ENCODE results near the gene SPON1.
"Not testable (repeated sequence)": the region's sequence is repeated elsewhere in the genome, so short reads cannot be mapped to it uniquely, and the experiment has no call there.

Gene SPON1

DNA sequence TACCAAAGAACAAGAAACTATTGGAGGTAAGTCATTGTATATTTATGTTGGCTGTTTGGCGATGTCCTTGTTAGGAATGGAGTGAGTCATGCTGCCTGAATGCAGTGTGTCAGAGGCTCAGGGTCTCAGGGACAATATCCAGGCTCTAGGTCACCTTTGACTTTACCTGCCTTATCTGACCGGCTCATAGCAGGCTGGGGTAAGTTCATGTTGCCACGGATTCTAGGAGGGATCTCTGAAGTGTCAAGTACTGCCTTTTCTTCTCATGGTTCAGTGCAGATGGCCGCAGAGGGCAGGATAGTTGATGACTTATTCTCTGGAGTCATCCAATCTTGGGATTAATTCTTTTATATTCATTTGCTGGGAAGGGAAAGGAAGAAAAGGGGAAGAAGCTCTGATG lies 53.2 kb downstream of the SPON1 start:
- TF ChIP-seq BHLHE40 (IDR thresholded peaks at IDR 0.05; ENCODE audit: borderline replicate concordance) (no peak), TARDBP (IDR thresholded peaks at IDR 0.05) (no peak)
- POLR2A ChIA-PET, result no interaction called here
- DNase-seq (ENCODE audit: extremely low spot score), result peak; percentile 15
- CTCF ChIA-PET, result no interaction called here

- TF ChIP-seq SUZ12 (IDR thresholded peaks at IDR 0.05), result no peak
- no peak for TF ChIP-seq SP1 (IDR thresholded peaks at IDR 0.05)
- no peak for DNase-seq (ENCODE audit: extremely low spot score)
- ChIA-PET CTCF (no interaction called here), POLR2A (no interaction called here)
Measured at GRCh38 chr11:14018441-14018840, 55.9 kb downstream of the SPON1 start.

GRCh38 chr11:14021738-14022137 lies 59.2 kb downstream of the SPON1 start:
- ChIA-PET CTCF (no interaction called here), POLR2A (no interaction called here)
- no peak for DNase-seq (ENCODE audit: extremely low spot score)
- TF ChIP-seq ELF4 (IDR thresholded peaks at IDR 0.05) (no peak), LEF1 (IDR thresholded peaks at IDR 0.05; ENCODE audit: borderline replicate concordance) (no peak), L3MBTL2 (conservative IDR thresholded peaks at IDR 0.05) (no peak)

DNA sequence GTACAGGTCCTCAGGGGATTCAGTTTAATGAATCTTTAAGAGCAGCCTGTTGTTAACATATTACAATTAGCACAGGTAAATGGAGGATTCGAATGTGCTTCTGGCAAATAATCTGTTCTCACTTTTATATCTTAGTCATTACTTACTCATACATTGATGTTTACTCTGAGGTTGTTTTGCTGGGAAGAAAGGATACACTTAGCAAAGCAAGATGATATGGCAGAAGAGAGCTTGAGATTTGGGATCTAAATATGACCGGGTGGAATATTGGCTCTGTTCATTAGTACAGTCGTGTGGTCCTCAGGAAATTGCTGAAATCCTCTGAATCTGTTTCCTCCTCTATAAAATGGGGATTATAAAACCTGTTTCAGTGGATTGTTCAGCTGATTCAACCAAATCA lies 59.7 kb downstream of the SPON1 start:
- ChIA-PET POLR2A (no interaction called here), CTCF (no interaction called here)
- no peak for DNase-seq (ENCODE audit: extremely low spot score)
- TF ChIP-seq ARNT (IDR thresholded peaks at IDR 0.05) (no peak), BHLHE40 (IDR thresholded peaks at IDR 0.05; ENCODE audit: borderline replicate concordance) (no peak), ZNF384 (IDR thresholded peaks at IDR 0.05) (no peak), CTBP1 (IDR thresholded peaks at IDR 0.05; ENCODE audit: borderline replicate concordance) (no peak), HDGF (IDR thresholded peaks at IDR 0.05; ENCODE audit: borderline replicate concordance) (no peak), NFRKB (IDR thresholded peaks at IDR 0.05) (no peak), TARDBP (IDR thresholded peaks at IDR 0.05) (no peak)

- CTCF ChIA-PET, result no interaction called here
- no peak for DNase-seq (ENCODE audit: extremely low spot score)
- POLR2A ChIA-PET, result no interaction called here
- TF ChIP-seq FOXA1 (IDR thresholded peaks at IDR 0.05), result no peak
- no peak for TF ChIP-seq L3MBTL2 (conservative IDR thresholded peaks at IDR 0.05)
- TF ChIP-seq TARDBP (IDR thresholded peaks at IDR 0.05), result no peak
- no peak for TF ChIP-seq FOXK2 (IDR thresholded peaks at IDR 0.05)
- no peak for TF ChIP-seq ARNT (IDR thresholded peaks at IDR 0.05)
- no peak for TF ChIP-seq FOXM1 (IDR thresholded peaks at IDR 0.05; ENCODE audit: borderline replicate concordance)
- TF ChIP-seq BHLHE40 (IDR thresholded peaks at IDR 0.05; ENCODE audit: borderline replicate concordance), result no peak
- TF ChIP-seq, protein P1, sequence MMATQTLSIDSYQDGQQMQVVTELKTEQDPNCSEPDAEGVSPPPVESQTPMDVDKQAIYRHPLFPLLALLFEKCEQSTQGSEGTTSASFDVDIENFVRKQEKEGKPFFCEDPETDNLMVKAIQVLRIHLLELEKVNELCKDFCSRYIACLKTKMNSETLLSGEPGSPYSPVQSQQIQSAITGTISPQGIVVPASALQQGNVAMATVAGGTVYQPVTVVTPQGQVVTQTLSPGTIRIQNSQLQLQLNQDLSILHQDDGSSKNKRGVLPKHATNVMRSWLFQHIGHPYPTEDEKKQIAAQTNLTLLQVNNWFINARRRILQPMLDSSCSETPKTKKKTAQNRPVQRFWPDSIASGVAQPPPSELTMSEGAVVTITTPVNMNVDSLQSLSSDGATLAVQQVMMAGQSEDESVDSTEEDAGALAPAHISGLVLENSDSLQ (IDR thresholded peaks at IDR 0.05), result no peak
- TF ChIP-seq SUZ12 (IDR thresholded peaks at IDR 0.05), result no peak
- TF ChIP-seq ELF4 (IDR thresholded peaks at IDR 0.05), result no peak
- TF ChIP-seq ZNF384 (IDR thresholded peaks at IDR 0.05), result no peak
Measured at GRCh38 chr11:14022821-14023220, 60.3 kb downstream of the SPON1 start.

GRCh38 chr11:14026961-14027360 lies 64.4 kb downstream of the SPON1 start:
- no peak for DNase-seq (ENCODE audit: extremely low spot score)
- TF ChIP-seq SUZ12 (IDR thresholded peaks at IDR 0.05), result no peak
- TF ChIP-seq HDGF (IDR thresholded peaks at IDR 0.05; ENCODE audit: borderline replicate concordance), result no peak
- no peak for TF ChIP-seq NFRKB (IDR thresholded peaks at IDR 0.05)
- TF ChIP-seq FOXA1 (IDR thresholded peaks at IDR 0.05), result no peak
- no peak for TF ChIP-seq ELF4 (IDR thresholded peaks at IDR 0.05)
- TF ChIP-seq FOXM1 (IDR thresholded peaks at IDR 0.05; ENCODE audit: borderline replicate concordance), result no peak
- CTCF ChIA-PET, result interaction anchor here (0.7 kb wide), 2 partner anchors 29 to 218 kb away, joined by 3 read pairs; no protein-coding TSS in a partner anchor
- POLR2A ChIA-PET, result no interaction called here

DNA sequence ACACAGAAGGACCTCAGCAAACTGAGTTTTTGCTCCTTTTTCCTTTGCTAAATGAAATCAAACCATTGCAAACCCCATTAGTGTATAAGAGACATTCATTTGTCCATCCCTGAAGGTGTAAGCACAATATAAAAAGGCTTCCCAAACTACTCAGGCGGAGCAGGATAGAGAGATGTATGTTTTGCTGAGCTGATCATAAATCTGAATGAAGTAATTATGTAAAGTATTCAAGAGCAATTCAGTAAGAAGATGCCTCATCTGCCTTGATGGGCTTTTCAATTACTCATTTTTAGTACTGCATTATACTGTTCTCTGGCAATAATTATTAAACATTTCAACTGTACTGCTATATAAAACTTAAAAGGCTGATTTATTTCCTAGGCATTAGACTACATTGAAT lies 65.0 kb downstream of the SPON1 start:
- no peak for DNase-seq (ENCODE audit: extremely low spot score)
- no peak for TF ChIP-seq LEF1 (IDR thresholded peaks at IDR 0.05; ENCODE audit: borderline replicate concordance)
- no peak for TF ChIP-seq FOXM1 (IDR thresholded peaks at IDR 0.05; ENCODE audit: borderline replicate concordance)
- no peak for TF ChIP-seq TARDBP (IDR thresholded peaks at IDR 0.05)
- TF ChIP-seq L3MBTL2 (conservative IDR thresholded peaks at IDR 0.05), result no peak
- no peak for TF ChIP-seq ARNT (IDR thresholded peaks at IDR 0.05)
- CTCF ChIA-PET, result no interaction called here

GRCh38 chr11:14029440-14029839 lies 66.9 kb downstream of the SPON1 start:
- ChIA-PET POLR2A (no interaction called here), CTCF (no interaction called here)
- DNase-seq (ENCODE audit: extremely low spot score), result no peak
- TF ChIP-seq ZNF384 (IDR thresholded peaks at IDR 0.05), result no peak
- no peak for TF ChIP-seq SP1 (IDR thresholded peaks at IDR 0.05)
- TF ChIP-seq FOXA1 (IDR thresholded peaks at IDR 0.05), result no peak
- no peak for TF ChIP-seq SUZ12 (IDR thresholded peaks at IDR 0.05)
- no peak for TF ChIP-seq HDGF (IDR thresholded peaks at IDR 0.05; ENCODE audit: borderline replicate concordance)
- TF ChIP-seq L3MBTL2 (conservative IDR thresholded peaks at IDR 0.05), result 0 out of 2 replicates have a peak, but pooled peaks have one; percentile 20

More for the DNA sequence above, 65.0 kb downstream of the SPON1 start:
- POLR2A ChIA-PET, result no interaction called here

DNA sequence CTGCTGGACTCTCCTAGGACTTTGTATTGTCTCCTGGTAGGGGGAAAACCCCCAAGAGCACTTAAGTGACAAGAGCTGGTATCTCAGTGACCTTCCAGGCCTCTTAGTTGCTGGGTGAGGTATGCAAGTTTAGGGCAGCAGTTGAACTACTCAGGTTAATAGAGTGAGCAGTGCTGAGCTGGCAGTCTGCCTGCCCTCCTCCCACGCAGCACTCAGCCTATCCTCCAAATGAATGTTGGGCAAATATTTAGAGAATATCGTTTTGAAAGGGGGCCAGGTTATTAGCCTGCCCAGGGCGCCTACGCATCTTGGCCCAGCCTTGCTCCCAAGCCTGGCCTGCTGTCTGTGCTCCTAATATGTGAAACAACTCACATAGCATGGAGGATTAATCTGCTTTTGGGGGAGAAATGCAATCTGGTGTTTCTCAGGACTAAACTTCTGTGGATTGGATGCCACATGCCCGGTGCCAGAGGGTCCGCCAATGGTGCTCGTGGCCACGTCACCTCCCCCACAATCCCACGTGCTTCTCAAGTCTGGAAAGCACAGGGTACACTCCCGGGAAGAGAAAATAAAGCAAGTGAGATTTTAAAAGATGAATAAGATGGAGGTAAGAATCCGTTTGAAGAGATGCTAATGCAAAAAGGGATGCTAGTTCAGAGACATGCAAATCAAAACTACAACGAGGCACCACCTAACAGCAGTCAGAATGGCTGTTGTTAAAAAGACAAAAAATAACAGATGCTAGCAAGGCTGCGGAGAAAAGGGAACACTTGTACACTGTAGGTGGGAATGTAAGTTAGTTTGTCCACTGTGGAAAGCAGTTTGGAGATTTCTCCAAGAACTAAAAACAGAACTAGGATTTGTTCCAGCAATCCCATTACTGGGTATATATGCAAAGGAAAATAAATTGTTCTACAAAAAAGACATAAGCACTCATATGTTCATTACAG lies 67.7 kb downstream of the SPON1 start:
- no peak for DNase-seq (ENCODE audit: extremely low spot score)
- TF ChIP-seq L3MBTL2 (conservative IDR thresholded peaks at IDR 0.05), result no peak
- no peak for TF ChIP-seq ELF4 (IDR thresholded peaks at IDR 0.05)
- no peak for TF ChIP-seq BHLHE40 (IDR thresholded peaks at IDR 0.05; ENCODE audit: borderline replicate concordance)
- no peak for TF ChIP-seq SP1 (IDR thresholded peaks at IDR 0.05)
- POLR2A ChIA-PET, result no interaction called here
- CTCF ChIA-PET, result no interaction called here

DNA sequence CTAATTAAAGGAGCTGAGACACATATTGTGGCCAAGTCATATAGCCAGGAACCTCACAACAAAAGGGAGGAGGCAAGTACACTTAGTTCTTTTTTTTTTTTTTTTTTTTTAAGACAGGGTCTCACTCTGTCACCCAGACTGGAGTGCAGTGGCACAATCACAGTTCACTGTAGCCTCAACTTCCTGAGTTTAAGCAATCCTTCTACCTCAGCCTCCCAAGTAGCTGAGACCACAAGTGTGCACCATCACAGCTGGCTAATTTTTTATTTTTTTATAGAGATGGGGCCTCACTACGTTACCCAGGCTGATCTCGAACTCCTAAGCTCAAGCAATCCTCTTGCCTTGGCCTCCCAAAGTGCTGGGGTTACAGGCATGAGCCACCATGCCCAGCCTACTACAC lies 73.0 kb downstream of the SPON1 start:
- POLR2A ChIA-PET, CTCF ChIA-PET: not testable (repeated sequence)

More for the DNA sequence above, 73.0 kb downstream of the SPON1 start:
- not testable (repeated sequence) for DNase-seq (ENCODE audit: extremely low spot score)
